Islet of Langerhans (tissue), 1 donor: ENCODE measurements around the gene SAT1.

Experiments
- FAIRE-seq: peaks from one replicate; lab custom pipeline; 2011; peaks lifted over from hg19 to GRCh38; lab: Jason Lieb, UNC

Gene SAT1

DNA sequence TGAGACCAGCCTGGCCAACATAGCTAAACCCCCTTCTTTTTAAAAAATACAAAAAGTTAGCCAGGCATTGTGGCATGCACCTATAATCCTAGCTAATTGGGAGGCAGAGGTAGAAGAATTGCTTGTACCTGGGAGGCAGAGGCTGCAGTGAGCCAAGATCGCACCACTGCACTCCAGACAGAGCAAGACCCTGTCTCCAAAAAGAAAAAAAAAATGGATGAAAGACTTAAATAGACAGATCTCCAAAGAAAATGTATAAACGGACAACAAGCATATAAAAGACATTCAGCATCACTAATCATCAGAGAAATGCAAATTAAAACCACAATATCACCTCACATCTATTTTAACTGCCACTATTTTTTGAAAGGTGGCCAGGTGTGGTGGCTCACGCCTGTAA lies 6.6 kb upstream of the SAT1 start:
- no peak for FAIRE-seq

DNA sequence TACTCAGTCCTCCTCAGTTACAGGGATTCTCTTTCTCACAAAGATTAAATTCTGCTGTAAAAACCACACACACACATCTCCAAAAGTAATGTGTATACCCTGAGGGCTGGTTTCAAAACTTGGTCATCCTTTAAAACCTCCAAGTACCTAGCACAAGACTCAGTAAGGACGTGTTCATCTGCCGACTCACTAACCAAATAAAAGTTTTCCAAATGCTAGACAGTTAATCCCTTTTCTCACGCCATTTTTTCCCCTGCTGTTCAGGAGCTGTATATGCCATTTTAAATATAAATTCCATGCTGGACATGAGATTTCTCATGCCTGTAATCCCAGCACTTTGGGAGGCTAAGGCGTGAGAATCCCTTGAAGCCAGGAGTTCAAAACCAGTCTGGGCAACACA lies 3.9 kb upstream of the SAT1 start:
- FAIRE-seq, result no peak

DNA sequence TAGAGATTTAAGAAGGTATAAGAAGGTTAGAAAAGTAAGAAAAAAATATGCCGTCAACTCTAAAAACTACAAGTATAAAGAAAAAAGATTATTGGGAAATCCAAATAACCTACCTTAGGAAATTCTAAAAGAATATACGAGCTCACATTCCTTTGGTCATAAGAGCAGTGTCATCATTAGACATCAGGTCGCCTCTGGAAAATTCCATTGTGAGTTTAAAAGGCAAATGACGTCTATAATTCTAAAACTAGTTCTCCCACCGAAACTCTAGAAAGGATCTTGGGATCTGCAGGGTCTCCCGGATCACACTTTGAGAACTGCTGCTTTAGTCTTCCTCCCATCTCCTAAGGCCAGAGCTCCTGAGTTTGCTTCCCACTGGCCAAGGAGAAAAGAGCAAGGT lies 518 bp upstream of the SAT1 start:
- no peak for FAIRE-seq

DNA sequence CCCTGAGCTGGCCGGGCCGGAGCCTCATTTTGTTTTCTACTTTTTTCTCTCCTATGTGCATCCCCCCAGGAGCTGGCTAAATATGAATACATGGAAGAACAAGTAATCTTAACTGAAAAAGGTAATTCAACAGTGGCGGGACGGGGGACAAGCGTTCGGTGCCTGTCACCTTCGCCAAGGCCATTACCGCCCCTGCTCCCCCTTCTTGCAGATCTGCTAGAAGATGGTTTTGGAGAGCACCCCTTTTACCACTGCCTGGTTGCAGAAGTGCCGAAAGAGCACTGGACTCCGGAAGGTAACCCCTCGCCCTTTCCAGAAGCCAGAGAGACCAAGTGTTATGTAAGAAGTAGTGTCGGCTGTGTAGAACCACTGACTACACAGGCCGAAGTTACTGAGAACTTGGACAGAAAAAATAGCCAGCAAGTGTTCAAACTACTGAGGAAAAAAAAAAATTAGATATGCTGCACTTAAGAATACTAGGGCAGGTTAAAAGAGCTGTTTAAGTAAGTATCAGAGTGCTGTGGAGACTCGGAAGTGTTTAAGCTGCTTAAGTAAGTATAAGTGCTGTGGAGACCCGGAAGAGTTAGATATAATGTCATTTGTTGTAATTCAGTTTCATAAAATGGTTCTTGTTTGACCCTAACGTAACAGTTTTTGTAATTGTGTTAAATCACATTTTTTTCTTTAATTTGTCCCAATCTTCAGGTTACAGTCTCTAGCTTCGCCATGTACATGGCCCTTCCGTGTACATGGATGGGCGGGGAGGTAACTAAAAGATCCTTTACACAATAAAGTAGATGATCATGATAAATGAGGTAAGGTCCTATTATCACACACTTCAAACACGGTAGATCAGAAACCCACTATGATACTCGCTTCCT lies 856 bp downstream of the SAT1 start:
- no peak for FAIRE-seq

DNA sequence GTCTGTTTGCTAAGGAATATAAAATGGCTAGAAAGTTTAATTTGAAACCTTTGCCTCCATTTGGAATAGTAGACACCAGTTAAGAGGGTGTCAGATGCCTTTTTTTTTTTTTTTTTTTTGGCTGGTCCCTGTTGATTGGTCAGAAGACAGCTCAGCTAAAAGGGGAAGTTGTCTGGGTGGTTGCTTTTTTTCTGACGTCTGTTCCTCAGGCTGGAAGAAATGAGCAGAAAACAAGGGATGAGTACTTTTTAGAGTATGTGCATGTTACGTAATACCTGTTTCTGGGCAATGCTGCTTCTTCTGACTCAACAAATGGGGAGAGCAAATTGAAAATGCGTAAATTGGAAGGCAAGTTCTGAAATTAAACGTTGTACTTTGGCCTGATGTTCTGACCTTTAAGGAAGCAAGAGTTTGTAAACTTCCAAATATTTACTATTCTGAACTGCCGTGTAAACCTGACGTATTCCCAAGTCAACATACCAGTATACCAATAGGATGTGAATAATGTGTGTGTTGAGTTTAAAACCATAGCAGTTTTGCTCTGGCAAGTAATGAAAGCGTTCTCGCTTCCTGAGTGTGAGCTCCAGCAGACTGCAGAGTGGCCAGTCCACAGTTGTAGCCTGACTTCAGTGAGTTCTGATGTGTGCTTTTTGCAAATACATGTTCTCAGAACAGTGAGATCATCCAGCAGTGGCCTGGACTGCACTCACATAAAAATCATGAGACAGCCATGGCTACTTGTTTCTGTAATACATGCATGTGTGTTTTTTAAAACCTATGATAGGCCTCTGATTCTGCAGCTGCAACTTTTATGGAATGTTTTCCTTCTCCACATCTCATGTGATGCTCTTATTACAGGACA lies 1.7 kb downstream of the SAT1 start:
- no peak for FAIRE-seq

DNA sequence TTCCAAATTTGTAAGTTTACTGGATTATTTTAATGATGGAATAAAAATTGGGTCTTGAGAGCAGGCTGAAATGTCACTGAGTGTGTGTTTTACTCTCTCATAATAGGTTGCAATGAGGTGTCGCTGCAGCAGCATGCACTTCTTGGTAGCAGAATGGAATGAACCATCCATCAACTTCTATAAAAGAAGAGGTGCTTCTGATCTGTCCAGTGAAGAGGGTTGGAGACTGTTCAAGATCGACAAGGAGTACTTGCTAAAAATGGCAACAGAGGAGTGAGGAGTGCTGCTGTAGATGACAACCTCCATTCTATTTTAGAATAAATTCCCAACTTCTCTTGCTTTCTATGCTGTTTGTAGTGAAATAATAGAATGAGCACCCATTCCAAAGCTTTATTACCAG lies 2.6 kb downstream of the SAT1 start:
- no peak for FAIRE-seq

DNA sequence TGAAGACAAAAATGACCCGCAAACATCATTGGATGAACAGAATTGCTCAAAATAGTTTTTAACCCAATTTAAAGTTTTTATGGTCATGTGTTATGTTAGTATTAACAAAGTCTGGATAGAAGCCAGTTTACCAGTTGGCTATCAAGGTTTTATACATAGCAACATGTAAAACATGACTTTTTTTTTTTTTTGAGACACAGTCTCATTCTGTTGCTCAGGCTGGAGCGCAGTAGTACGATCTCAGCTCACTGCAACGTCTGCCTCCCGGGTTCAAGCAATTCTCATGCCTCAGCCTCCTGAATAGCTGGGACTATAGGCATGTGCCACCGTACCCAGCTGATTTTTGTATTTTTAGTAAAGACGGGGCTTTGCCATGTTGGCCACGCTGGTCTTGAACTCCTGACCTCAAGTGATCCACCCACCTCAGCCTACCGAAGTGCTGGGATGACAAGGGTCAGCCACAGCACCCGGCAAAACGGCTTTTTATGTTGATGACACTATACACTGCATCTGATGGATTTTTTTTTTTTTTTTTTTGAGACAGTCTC lies 3.4 kb downstream of the SAT1 start:
- FAIRE-seq, result no peak

DNA sequence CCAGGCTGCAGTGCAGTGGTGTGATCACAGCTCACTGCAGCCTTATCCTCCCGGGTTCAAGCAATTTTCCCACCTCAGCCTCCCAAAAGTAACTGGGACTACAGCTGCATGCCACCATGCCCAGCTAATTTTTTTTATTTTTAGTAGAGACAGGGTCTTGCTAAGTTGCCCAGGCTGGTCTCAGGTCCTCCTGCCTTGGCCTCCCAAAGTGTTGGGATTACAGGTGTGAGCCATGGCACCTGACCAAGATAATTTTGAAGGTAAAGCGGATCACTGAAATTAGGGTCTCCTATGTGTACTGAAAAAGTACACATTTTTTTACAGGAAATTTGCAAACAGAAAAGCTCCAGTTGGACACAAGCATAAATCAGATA lies 4.8 kb downstream of the SAT1 start:
- FAIRE-seq, result no peak

DNA sequence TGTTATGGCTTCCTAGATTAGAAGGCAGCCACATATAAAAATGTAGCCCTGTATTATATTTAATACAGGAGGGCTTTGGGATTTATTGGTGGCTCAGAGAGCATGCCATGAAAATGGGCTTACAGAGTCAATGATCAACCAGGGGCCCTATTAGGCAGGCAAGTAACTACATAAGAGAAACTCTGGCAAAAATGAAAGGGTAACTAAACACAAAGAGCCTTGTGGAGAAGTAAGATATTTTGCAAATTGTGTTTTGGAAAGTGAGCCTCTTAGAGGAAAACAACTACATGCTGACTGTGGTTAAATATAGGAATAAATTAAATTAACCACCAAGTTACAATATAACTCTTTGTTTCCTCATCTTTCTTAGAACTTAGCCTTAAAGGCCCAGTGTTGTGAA lies 5.5 kb downstream of the SAT1 start:
- FAIRE-seq, result no peak

DNA sequence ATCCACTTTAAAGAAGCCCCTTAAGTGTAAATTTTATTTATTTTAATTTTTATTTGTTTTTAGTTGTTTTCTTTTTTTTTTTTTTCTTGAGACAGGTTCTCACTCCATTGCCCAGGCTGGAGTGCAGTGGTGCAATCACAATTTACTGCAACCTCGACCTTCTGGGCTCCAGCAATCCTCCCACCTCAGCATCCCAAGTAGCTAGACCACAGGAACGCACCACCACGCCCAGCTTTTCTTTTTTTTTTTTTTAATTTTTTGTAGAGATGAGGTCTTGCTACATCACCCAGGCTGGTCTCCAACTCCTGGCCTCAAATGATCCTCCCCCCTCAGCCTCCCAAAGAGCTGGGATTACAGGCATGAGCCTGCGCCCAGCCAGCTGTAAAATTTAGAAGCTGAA lies 6.0 kb downstream of the SAT1 start:
- FAIRE-seq, result no peak

DNA sequence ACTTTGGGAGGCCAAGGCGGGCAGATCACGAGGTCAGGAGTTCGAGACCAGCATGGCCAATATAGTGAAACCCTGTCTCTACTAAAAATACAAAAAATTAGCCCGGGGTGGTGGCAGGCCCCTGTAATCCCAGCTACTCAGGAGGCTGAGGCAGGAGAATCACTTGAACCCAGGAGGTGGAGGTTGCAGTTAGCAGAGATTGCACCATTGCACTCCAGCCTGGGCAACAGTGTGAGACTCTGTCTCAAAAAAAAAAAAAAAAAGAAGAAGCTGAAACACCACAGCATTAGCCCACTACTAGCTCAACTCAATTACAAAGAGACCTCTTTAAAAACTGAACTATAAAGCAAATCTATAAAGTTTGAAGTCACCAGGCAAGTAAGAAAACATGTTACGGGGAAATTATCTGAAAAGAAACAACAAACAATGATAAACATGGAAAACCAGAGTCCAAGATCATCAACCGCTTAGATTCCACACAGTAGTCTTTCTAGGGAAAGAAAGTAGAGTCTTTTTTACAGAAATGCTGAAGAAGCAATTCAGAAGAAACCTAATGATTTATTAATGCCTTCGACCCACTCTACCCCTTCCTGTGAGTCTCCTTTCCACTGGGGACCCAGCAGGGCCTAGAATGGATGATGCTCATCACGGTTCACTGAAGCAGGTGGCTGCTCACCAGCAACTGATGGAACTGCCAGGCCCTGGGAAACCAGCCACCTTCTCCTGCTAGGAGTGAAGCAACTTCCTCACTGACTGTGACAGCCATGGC lies 6.6 kb downstream of the SAT1 start:
- FAIRE-seq, result no peak

DNA sequence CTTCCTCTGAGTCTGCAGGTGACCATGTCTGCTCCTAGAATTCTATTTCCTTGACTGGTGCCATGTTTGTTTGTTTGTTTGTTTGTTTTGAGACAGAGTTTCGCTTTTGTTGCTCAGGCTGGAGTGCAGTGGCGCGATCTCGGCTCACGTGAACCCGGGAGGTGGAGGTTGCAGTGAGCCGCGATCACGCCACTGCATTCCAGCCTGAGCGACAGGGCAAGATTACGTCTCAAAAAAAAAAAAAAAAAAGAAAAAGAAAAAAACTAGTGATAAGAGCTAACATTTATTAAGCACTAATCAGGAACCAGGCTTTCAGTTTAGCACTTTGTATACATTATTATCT lies 7.2 kb downstream of the SAT1 start:
- peak; percentile 64 for FAIRE-seq

DNA sequence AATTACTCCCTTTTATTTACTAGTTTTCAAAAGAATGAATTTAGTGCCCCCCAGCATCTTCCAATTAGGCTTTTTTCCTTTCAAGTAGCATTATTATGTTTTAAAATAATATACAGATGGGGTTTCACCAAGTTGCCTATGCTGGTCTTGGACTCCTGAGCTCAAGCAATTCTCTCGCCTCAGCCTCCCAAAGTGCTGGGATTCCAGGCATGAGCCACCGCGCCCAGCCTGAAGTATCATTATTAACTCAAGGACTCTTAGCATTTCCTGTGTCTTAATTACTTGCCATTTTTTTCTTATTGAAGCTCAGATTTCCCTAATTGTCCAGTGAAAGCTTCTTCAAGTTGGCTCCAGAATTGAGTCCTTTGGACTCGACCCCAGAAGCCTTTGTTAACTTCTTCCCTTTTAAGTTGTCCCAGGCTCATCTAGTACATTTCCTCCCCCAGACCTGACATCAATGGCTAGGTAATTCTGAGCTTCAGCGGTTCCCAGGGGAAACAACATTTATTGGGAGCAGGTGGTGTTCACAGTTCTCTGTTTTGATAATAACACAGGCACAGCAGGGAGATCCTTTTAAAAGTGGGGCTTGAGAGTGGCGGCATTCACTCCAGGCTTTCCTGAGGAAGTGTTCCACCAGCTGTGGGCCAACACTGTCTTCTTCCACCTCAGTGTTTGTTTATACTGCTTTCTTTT lies 10.0 kb downstream of the SAT1 start:
- no peak for FAIRE-seq

DNA sequence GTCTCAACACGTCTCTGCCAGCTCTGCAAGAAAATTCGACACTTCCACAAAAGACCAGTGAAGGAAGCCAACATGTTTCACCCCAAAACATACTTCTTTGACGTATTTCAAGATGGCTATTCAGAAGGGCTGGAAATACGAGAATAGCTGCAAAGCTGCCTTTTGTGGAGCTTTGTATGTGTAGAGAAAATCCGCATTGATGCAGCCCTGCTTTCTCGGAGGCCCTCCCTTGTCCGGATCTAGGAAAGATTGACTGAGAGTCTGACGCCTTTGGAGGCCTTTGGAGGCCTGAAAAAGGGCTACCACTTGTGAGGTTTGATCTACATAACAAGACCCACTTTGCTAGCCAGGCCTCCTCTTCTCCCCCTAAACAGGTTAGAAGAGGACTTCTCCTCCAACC lies 12.2 kb downstream of the SAT1 start:
- FAIRE-seq, result no peak

DNA sequence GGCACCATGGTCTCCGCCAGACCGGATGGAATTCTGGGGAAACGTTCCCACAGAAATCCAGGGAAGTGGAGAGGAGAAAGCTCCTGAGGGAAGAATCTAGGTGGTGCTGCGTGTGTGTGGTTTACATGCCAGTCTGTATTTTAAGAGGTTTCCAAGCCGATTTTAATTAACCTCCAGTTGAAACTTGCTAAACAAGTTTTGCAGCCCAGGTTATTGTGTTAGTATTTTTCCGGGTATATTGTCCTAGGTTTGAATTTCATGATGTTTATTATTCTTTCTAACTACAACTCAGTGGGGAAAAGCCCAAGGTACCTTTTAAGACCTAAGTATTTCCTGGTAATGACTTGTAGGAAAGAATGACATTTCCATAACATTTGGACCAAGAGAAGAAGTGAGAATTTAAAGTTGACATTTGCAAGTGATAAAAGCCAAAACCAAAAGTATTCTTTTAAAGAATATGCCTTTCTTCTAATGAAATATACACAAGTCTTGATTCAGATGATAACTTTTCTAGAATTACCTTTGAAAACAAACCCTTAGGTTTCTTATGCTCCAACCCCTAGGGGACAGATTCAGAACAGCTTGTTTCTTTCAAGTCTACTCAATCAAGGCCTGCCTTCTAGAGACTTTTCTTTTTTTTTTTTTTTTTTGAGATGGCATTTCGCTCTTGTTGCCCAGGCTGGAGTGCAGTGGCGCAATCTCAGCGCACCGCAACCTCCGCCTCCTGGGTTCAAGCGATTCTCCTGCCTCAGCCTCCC lies 14.6 kb downstream of the SAT1 start:
- FAIRE-seq, result no peak

DNA sequence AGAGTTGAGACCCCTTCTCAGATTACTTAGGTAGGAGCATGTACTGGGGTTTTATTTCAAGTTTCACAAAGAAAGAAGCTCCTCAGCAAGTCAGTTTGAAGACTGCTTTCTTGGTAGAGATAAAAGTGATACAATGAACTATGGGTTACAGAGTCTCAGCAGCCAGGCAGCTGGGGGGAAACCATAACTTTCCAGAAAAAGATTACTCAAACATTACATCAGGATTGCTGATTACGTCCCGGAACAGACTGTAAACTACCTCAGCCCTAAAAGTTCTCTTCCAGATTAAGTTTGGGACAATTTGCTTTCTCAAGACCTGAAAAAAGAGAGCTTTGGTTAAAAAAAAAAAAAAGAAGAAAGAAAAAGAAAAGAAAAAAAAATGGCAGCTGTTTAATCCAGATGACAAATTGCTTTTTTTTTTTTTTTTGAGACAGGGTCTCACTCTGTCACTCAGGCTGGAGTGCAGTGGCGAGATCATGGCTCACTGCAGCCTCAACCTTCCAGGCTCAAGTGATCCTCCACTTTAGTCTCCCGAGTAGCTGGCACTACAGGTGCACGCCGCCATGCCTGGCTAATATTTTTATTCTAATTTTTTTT lies 16.6 kb downstream of the SAT1 start:
- FAIRE-seq, result no peak

DNA sequence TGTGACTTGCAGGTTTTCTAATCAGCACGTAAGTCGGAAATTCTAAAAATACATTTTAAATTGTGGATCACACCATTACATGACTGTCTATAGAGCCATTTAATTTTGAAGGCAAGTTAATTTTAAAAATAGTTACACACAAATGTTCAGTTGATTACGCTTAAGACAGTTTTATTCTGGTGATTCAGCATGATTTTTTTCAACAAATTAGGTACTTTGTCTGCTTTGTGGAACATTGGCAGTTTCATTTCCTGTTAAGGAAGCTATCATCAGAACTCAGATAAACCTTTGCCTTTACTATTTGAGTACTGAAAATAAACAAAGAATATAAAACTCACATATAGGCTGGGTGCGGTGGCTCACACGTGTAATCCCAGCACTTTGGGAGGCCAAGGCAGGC lies 19.5 kb downstream of the SAT1 start:
- no peak for FAIRE-seq

DNA sequence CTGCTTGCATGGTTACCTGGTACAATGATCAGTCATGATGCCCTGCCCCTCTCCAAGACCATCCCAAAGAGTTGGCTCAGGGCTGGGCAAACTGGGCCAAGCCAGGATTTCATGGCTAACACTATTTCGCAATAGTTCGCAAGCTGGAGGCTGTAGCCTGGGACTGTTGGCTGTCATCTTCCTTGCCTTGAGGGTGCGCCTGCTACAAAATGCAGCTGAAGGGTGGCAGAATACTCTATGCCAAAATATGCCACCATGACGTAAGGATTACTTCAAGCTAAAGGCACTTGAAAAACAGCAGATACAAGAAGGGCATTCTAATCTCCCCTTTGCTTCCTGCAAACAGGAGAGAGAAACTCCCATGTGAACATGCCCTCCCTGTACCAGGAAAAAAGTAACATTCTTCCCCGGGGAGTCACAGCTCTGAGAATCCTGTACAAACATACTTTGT lies 21.0 kb downstream of the SAT1 start:
- no peak for FAIRE-seq

DNA sequence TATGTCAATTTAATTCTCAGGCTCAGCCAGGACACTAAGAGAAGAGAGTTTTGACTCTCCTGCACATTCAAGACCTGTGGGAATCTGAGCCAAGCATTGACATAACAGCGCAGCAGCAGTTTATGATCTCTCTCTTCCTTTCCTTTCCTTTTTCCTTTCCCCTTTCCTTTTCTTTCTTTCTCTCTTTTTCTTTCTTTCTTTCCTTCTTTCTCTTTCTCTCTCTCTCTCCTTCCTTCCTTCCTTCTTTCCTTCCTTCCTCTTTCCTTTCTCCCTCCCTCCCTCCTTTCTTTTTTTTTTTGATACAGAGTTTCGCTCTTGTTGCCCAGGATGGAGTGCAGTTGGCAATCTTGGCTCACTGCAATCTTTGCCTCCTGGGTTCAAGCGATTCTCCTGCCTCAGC lies 21.6 kb downstream of the SAT1 start:
- no peak for FAIRE-seq

DNA sequence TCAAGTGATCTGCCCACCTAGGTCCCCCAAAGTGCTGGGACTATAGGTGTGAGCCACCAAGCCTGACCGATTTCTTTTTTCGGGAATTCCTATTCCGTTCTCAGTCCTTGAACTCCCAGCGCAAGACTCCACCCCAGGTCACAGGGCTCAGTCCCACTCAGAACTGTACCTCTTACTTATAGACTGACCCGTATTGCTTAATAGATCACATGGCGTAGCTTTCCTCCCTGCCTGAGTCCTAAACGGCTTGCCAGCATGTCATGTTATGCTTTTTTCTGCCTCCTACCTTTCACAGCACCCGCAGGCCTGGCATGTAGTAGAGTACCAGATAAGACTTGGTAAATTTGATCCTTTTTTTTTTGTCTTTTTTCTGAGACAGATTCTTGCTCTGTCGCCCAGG lies 22.4 kb downstream of the SAT1 start:
- no peak for FAIRE-seq

DNA sequence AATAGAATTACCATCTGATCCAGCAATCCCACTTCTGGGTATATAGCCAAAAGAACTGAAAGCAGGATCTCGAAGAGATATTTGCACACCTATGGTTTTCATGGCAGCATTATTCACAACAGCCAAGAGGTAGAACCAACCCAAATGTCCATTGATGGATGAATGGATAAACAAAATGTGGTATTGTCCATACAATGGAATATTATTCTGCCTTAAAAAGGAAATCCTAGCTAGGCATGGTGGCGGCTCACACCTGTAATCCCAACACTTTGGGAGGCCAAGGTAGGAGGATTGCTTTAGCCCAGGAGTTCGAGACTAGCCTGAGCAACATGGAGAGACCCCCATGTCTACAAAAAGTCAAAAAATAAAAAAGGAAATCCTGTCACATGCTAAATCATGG lies 27.3 kb downstream of the SAT1 start:
- no peak for FAIRE-seq
